Hepatic stellate cell (primary cell): ENCODE data around the gene GABRG3.

Experiments used
- DNase-seq: peaks from one replicate; pipeline ENCODE4 v3.0.0; 2011; ENCODE audit warnings: low spot score

The GABRG3 gene

GRCh38 chr15:27418726-27419125 lies 447.7 kb downstream of the GABRG3 start:
- DNase-seq = no peak

- DNase-seq = no peak
Measured at GRCh38 chr15:27422997-27423396, 452.0 kb downstream of the GABRG3 start.

GRCh38 chr15:27426805-27427204 lies 455.8 kb downstream of the GABRG3 start:
- no peak for DNase-seq

- DNase-seq = no peak
Measured at GRCh38 chr15:27427276-27427675, 456.3 kb downstream of the GABRG3 start.

GRCh38 chr15:27428151-27428550 lies 457.2 kb downstream of the GABRG3 start:
- no peak for DNase-seq

DNA sequence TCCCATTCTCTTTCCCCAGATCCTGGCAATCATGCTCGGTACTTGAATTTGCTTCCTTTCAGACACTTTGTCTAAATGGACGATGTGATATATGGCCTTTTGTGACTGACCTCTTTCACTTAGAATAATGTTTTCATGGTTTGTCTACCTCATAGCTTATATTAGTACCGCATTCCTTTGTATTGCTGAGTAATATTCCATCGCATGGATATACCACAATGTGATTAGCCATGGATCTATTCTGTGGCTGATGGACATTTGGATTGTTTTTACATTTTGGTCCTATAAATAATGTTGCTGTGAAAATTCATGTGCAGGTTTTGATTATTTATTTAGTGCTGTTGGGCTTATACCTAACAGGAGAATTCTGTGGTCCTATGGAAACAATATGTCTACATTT lies 458.6 kb downstream of the GABRG3 start:
- DNase-seq = no peak

- DNase-seq = no peak
Measured at GRCh38 chr15:27433604-27434003, 462.6 kb downstream of the GABRG3 start.

DNA sequence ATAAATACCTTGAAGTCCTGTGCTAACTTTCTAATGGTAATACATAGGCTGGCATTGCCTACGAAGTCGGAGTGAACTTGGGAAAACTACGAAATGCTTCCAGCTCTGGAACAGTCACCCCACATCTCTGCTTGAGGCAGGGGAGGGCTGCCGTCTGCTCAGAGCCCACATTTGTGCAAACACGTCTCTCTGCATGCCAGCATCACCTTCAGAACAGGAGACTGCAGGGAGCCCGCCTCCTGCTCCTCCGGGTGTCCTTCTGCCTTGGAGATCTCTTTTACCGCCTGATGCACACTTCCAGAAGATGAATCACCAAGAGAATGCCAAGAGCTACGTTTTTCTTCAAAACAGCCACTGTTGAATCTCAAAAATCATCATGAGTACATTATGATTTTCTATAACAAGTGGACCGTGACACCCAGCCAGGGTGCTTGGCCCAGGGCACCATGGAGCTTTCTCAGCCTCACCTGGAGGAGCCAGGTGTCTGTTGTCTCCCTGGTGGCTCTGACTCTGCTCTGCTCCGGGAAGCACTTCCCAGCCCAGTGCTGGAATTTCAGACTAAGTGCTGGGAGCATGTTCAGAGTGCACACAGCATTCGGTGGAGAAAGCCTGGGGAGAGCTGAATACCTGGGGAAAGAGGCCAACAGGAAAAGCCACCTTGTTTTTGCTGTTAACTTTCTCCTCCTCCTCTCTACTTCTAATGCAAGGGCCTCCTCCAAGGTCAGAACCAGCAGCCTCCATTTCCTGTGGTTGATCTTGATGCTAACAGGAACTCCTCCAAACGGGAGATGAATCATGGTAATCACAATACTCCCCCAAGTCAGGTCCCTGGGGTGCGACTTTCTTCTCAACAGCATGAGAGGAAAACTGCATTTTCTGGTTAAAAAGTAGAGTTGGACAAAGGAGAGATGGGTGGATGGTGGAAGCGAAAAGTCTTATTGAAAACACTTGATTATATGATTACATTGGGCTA lies 467.7 kb downstream of the GABRG3 start:
- DNase-seq = no peak

DNA sequence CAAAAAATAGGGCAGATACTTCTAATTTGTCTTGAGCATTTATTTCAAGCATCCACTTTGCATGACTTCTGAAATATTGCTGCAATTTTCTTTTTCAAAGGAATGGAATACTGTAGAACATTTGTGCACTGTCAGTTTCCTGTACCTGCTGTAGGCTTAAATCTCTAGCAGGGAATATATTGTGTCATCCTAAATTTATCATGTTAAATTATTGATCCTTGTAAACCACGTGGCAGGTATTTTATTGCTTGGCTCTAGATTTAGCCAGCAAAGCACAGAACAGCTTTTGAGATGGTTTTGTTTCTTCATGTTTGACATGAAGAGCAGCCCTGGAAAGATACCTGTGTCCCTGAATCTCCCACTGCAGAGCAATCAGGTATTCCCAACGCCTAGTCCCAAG lies 470.1 kb downstream of the GABRG3 start:
- no peak for DNase-seq

DNA sequence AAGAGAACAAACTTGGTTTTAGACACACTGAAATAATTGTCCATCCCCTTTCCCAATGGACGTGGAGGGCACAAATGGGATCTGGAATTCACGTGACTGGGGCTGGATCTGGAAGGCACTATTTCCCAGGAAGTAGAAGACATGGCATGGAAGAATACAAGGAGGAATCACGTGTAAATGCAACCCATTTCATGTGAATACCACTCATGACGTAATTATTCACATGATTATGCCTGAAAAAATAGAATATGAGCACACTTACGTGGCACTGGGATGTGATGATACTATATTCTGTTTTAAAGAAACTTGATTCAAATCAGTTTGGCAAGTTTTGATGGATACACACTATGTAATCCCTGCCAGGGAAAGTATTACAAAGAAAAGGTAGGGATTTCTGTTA lies 477.3 kb downstream of the GABRG3 start:
- no peak for DNase-seq

GRCh38 chr15:27448986-27449385 lies 478.0 kb downstream of the GABRG3 start:
- DNase-seq = no peak

DNA sequence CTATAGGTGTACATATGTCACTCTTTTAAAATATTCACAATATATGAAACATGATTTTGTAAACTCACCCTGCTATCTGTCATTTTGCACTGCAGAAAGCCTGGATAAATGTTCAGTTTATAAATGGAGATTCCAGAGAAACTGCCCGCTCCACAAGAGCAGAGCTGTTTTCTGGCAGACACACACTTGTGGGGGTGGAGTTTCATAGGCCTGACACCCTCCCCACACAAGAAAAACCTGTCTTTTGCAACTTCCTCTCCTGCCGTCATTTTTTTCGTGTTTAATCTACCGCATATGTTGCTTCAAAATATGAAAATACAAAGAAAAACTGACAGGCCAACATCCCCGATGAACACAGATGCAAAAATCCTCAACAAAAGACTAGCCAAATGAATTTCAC lies 479.0 kb downstream of the GABRG3 start:
- DNase-seq = no peak

DNA sequence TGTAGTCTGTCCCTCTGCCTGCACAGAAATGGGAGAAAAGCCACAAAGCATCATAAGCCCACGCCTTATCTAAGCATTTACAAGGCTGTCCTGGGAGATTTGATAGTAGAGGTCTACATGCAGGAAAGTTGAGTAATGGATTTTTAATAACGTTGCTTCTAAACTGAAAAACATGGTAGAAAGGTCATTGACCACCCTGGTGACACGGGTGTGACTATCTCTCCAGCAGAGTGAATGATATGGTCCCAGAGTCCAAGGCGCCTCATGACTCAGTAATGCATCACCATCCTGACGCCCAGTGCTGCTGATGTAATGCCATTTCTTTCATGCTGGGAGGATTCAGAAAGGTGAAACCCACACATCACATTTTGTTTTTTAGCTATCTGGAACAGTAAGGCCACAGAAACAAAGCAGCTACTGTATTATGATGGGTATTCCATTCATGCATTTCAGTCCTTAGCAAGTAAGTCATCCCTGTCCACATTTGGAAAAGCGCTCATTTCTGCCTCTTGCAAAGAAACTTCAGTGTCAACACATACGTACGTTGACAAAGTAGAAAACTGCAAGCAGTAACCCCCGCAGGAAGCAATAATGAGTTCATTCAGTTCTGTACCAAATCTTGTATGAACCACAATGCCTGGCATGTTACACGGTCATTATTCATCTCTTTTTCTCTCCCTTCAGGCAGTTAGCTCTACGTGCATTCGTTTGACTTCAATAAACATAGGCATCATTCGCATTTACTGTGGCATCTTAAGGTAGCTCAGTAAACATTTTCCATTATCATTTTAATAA lies 483.5 kb downstream of the GABRG3 start:
- no peak for DNase-seq

DNA sequence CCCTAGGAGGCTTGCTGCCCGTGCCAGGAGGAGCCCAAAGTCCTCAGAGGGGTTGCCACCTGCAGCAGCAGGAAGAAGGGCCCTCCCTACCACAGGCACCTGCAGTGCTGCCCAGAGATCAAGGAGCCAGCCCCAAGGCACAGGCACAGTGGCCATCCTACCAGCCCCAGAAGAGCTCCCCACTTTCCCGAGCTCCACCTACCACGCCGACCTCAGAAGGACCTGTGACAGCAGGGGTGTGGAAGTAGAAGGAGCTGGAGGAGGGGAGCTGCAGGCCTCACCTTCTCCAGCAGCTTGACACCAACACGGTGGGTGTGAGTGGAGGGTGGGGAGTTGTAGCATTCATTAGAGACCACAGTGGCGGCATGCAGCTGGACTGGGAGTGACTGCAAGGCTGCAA lies 485.8 kb downstream of the GABRG3 start:
- no peak for DNase-seq

GRCh38 chr15:27457766-27458165 lies 486.8 kb downstream of the GABRG3 start:
- no peak for DNase-seq

GRCh38 chr15:27458345-27459084 lies 487.5 kb downstream of the GABRG3 start:
- DNase-seq = no peak

DNA sequence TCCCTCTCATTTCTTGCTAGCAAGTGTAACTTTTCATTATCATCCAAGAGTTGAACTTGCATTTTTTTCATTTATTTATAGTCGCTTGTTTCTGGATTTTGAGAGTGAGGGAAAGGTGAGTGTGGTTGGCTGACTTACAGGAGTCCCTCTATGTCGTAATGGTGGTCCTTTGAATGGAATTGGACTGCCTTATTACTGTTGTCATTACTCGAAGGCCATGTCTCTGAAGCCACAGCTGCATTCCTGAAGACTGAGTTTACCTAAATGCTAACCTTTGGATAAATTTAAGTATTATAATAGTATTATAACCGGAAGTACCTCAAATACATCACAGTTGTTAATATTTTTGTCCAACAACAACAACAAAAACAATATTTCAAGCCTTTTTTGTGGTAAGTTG lies 488.9 kb downstream of the GABRG3 start:
- DNase-seq = no peak

DNA sequence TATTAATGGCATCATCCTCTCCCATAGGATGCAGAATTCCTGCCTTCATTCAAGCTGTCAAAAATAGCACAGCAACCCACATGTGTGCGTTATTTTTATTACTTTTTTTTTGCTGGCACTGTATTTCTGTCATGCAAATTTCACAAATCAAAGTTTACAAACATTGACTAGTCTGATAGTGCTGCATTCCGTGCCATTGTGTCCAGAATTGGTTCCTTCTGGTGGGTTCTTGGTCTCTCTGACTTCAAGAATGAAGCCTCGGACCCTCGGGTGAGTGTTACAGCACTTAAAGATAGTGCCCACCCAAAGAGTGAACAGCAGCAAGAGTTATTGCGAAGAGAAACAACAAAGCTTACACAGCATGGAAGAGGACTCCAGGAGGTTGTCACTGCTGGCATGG lies 490.2 kb downstream of the GABRG3 start:
- DNase-seq = no peak

DNA sequence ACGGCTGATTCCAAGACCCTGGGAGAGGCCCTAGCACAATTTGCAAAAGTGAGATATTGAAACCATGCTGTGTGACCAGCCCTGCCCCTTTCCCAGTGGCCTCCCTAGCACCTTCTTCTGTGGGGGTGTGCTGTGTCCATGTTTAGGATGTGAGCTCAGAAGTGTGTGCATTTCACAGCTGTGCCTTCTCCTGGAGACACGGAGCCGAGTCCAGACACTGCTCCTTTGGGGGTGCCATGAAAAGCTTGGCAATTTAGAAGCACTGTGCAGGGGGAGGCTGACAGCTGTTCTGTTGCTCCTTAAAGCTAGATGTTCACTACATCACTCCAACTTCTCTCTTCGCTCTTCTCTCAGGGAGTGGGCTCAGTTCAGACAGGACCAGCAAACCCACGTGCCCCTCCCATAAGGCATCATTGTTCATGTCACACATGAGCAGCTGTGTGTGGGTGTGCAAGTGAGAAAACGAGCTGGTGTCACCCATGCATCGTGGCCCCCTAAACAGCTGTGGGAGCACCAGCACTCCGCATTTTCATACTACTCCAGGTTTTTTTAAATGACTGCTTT lies 492.6 kb downstream of the GABRG3 start:
- DNase-seq = no peak

DNA sequence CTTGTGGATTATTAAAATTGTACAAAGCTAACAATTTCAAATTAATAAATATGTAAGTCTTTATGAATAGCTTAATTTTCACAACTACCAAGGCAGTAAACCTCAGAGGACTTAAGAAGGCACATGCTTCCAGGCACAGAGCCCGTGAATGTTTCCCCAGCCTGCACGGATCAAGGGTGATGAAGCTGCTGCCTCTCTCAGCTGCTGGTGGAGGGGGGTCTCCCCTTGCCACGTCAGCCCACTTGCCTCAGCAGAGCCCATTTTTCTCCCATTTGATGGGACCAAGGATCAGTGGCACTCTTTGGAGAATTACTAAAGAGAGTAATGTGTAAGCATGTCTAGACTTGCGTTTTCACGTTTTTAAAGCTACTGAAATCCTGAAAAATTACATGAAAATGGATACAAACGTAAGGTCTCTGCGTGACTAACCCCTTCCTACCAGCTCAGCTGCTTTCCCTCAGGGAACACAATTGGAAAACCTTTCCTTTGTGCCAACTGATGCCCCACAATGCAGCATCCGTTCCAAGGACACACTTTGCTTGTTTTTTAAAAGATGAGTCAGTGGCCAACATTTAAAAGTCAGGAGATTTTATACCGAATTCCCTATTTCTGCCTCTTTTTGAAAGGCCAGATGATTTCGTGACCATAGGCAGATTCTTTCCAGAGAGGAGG lies 494.1 kb downstream of the GABRG3 start:
- DNase-seq = no peak

DNA sequence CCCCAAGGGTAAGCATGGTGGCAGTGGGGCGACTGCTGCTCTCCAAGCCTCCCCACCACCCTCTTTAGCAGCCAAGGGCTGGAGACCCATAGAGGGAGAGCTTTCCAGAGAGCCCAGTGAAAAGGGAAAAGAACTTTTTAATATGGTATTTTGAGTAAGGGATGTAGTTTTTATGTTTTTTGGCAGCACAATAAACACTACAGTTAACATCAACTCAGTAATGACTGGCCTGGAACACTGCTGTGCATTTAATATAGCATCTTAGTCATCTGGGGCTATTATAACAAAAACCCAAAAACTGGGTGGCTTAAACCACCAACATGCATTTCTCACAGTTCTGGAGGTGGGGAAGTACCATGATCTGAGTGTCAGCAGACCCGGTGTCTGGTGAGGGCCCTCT lies 495.8 kb downstream of the GABRG3 start:
- DNase-seq = no peak
